Activated CD8-positive, alpha-beta memory T cell treated with anti-CD3 and anti-CD28 coated beads for 1 hour (primary cell): Measurements from ENCODE around the gene LGALSL.
A peak's percentile ranks its signal among the peaks of the same experiment; 100 is the strongest.

Experiments used
- DNase-seq, 2 donors: peaks; one replicate each; pipeline ENCODE4 v3.0.0-alpha.2; 2020; ENCODE audit warnings: low read depth in 1 of 2; ENCODE audit errors: extremely low read depth in 1 of 2

LGALSL gene

GRCh38 chr2:64470071-64470470 lies 16.1 kb downstream of the LGALSL start:
- no peak for DNase-seq

GRCh38 chr2:64470766-64471295 lies 16.9 kb downstream of the LGALSL start:
- DNase-seq, result no peak

DNA sequence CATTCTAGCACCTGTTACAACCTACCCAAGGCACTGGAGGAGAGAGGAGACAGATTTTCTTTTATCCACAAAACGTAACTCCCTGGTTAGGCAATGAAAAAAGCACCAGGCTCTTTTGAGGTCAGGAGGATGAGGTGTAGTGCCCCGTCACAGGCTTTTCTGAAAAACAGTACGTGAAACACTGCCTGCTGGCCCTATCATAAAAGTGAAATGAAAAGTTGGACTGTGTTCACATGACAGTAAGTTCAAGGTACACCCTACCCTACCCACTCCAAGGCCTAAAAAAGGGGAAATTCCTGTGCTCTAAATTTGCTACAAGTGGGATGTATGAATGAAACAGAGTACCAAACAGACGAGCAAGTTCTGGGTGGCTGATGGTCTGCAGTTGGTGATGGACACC lies 17.6 kb downstream of the LGALSL start:
- DNase-seq, result no peak

- no peak for DNase-seq
These were observed 18.9 kb downstream of the LGALSL start for GRCh38 chr2:64472881-64473280.

DNA sequence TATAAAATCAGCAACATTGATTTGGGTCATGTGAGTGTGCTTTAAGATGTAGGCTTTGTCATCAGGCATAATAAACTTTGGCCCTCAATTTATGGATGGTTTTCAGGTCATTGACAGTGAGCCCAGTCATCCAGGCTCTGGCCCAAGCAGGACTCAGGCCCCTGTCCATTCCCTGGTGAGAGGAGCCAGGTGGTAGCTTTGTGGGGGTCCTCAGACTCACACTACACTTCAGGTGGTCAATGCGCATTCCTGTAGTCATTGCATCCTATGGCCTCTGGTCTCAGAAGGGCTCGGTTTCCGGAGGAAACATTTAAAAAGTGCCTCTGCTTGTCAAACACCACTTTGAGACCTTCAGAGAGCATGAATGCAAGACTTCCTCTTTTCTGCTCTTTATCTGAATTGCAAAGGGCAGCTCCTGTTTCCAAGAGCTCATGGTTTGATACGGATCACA lies 20.2 kb downstream of the LGALSL start:
- DNase-seq, result no peak

DNA sequence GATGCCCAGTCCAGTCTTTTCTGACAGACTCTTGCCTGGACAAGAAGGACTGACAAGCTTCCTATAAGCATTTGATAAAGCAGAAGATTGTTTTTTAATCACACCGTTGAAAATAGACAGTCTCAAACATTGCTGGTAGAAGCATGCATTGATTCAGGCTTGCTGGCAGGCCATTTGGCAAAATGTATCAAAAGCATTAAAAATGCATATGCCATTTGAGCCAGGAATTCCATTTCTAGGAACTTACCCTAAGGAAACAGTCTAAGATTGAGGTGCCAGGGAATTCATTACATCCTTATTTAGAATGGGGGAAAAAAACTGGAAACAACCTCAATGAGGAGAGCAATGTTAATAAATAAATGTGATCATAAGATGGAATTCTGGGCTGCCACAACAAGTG lies 20.7 kb downstream of the LGALSL start:
- no peak for DNase-seq

GRCh38 chr2:64477037-64477436 lies 23.1 kb downstream of the LGALSL start:
- DNase-seq, result no peak

- DNase-seq, result no peak
These were observed 24.0 kb downstream of the LGALSL start for GRCh38 chr2:64477979-64478378.

DNA sequence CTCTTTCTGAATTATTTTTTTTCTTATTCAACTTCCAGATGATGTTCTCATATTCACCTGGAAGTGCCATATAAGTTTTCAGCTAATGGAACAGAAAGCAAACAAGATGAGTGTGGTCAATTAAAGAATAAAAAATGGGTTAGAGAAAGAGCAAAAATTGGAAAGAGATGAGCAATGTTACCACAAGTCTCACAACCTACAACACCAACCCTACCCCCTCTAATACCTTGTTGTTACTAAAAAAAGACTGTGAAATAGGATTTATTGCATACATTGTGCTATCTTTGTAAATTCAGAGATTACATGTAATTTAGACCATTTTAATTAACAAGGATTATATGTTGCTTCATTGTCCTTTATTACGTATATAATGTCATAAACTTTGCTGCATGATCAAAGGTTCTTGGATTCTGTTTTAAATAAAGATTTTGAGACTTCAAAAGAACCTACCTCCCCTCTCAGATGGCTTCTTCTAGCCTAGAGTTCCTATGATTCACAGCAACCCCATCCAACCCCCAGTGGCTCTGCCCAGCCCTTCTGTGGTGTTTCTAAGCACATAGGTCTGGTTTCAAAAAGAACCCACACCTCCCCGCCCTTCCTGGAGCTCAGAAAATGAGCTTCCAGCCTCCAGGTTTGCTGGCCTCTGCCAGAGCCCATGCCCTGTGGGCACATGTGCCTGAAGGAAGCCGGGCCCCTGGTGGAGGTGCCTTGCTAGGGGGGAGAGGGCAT lies 24.7 kb downstream of the LGALSL start:
- no peak for DNase-seq

DNA sequence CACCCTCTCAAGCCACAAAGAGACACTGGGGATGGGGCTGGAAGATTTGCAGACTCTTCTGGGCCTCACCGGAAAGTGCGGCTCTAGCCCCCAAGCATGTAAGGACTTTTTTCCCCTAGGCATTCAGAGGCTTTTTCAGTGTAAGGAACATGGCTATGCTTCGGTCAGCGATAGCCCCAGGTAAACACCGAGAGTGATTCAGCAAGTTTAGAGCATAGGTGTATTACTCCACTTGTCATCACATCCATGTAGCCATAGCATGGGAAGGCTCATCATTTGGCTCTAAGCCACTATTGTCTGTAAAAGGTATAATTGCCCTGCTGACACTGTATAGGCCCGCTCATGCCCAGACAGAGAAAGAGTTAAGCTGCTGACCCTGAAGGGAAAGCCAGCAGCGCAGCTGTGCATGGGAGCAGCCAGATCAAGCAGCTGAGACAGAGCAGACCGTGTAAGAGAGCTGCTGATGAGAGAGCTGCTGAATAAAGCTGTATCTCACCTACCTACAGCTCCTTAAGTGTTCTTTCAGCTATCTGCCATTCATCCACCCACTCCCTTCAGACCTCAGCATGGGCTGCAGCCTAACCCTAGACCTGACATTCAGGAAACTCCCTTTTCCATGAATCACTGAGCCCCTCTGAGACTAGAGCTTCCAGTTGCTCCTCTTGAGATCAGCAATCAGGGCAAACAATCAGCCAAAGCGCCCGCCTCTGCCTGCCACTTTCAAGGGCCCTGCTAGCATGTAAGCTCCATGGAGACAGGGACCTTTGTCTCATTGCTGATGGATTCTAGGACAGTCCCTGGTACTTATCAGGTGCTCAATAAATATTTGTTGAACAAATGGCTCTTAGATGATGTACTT lies 25.5 kb downstream of the LGALSL start:
- no peak for DNase-seq

GRCh38 chr2:64481665-64482064 lies 27.7 kb downstream of the LGALSL start:
- DNase-seq, result no peak

DNA sequence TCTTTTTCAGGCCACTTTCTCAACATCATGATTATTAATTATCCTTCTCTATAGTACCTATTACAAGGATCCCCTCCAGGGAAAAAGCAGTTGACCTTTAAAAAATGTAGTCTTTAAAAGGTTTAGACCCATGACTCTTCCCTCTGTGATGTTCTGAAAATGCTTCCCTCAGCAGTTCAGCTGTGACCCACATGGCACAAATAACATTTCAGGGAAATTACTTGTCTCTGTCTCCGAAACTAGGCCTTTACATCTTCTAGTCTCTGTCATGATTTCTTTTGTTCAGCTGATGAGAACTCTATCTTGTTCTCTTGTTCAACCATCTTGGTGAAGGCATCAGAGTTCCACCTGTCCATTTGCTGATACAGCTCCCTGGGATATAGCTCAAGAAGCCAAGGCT lies 28.3 kb downstream of the LGALSL start:
- no peak for DNase-seq

DNA sequence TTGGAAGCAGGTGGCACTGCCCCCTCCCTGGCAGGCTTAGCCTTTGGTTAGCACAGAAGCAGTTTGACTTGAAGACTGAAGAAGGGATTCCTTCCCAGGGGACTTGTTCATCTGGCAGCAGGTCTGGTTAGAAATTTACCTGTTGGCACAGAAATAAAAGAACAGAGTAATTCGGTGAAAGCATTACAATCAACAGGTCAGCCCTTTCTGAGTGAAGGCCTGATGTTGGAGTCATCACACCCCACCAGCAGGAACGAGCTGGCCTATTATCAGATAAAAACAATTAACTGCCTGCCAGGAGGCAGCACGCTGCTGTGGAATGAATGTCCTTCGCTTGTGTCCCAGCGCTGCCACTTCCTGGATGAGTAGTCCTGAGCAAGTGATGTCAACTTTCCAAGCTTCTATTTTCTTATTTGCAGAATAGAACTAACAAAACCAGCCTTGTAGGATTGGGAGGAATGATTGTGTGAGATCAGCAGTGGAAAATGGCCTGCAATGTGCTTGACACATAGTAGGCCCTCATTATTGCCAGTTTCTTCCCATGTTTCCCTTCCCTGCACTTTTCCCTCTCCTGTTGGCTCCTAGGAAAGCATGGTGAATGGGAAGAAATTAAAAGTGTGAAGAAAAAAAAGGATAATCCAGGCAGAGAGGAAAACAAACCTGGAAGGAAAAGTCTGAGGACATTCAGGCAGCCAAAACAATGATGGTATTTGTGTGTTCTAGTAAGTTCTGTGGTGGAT lies 29.0 kb downstream of the LGALSL start:
- DNase-seq, result no peak

DNA sequence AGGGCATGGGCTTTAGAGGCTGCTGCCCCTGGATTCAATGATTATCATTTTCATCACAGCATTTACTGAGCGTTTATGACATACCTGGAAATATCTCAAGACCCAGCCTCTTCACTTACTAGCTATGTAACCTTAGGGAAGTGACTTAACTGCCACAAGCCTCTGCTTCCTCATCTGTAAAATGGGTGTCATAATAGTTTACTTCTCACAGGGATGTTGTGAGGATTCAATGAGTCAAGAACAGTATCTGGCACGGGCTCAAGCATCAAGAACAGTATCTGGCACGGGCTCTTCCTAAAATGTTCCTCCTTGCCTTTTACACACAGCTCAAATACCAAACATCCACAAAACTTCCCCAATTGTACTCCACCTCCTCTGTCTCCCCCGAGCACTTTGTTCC lies 31.4 kb downstream of the LGALSL start:
- no peak for DNase-seq

GRCh38 chr2:64485961-64486360 lies 32.0 kb downstream of the LGALSL start:
- no peak for DNase-seq

DNA sequence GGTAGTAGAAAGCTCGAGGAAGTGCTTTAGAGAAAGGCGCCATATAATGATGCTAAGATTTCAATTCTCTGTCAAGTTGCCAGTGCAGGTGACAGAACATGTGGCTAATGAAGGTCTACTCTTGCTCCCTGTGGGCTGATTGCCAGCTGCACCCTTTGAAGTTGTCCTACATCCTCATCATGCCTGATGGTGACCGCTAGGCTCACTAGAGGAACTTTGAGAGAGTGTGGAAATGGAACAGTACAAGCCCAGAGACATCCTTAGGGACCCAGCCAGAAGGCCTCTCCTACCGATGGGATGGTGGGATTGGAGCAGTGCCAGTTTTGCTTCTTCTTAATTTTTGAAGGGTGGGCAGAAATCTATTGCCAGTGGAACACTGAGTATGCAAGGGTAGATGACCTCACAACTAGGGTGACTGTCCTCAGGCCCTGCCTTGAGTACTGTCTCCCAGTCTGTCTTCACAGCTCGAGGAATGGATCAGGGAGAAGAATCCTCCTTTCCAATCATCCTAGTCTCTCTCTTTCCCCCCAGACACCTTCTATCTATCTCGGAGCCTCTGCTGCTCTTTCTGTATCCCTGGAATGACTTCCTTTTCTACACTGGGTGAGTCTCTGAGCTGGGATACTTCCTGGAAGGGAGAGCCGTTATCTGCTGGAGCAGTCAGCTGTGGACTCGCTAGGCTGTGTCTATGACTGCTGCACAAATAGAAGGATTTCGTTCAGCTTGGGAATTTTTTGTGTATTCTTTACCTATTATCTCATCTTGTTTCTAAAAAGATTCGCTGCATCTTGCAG lies 33.5 kb downstream of the LGALSL start:
- no peak for DNase-seq

- peak; percentile 60 to 71 for DNase-seq
These were observed 34.4 kb downstream of the LGALSL start for GRCh38 chr2:64488050-64488974.

DNA sequence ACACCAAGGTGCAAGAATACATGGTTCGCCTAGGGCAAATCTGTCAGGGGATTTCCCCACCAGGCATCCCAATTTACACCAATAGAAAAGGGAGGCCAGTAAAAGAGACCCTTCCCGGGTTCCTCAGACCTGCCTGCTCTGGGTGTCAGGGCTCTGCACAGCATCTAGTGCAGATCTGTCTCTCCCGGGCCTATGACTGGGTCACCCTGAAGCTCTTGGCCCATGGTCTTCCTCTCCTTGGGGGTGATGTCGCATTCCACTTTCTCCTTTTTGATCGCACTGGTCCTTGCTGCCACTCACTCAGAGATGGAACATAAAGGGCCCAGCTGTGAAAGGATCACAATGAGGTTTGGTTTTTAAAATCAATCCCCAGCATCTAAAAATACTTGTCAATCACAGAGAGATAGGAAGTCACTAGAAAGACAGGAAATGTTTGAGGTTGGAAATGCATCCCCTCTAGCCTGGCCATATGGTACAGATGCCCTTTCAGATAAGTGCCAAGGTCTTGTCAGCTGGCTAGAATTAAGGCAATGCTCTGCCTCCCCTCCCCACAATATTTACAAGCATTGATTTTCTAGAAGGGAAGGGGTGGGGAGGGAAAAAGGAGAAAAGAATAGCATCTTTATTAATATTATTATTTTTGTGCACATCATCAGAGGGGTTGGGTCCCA lies 35.3 kb downstream of the LGALSL start:
- DNase-seq, result no peak

- DNase-seq, result no peak
These were observed 37.5 kb downstream of the LGALSL start for GRCh38 chr2:64491426-64491825.
